NCI-H2107 (cell line): ENCODE measurements around the gene EDEM2.
A peak's percentile ranks its signal among the peaks of the same experiment; 100 is the strongest.
"Not testable (repeated sequence)": the region's sequence is repeated elsewhere in the genome, so short reads cannot be mapped to it uniquely, and the experiment has no call there.

Experiments used
- DNase-seq: peaks from one replicate; lab custom pipeline; 2025; lab: John Stamatoyannopoulos, UW

Gene EDEM2

GRCh38 chr20:35129647-35130069 lies 17.5 kb downstream of the EDEM2 start:
- DNase-seq = no peak

GRCh38 chr20:35125753-35126152 lies 21.4 kb downstream of the EDEM2 start:
- no peak for DNase-seq

- no peak for DNase-seq
These were observed 24.3 kb downstream of the EDEM2 start for GRCh38 chr20:35122756-35123405.

- DNase-seq = no peak
These were observed 25.9 kb downstream of the EDEM2 start for GRCh38 chr20:35121186-35121585.

- DNase-seq = no peak
These were observed 27.0 kb downstream of the EDEM2 start for GRCh38 chr20:35120012-35120701.

GRCh38 chr20:35117629-35118028 lies 29.5 kb downstream of the EDEM2 start:
- no peak for DNase-seq

GRCh38 chr20:35117196-35117595 lies 29.9 kb downstream of the EDEM2 start:
- no peak for DNase-seq

- no peak for DNase-seq
These were observed 30.9 kb downstream of the EDEM2 start for GRCh38 chr20:35116258-35116657.

- no peak for DNase-seq
These were observed 31.5 kb downstream of the EDEM2 start for GRCh38 chr20:35115606-35116005.

- DNase-seq = not testable (repeated sequence)
These were observed 34.9 kb downstream of the EDEM2 start for GRCh38 chr20:35112276-35112675.

GRCh38 chr20:35111141-35111888 lies 35.8 kb downstream of the EDEM2 start:
- DNase-seq = no peak

- DNase-seq = no peak
These were observed 38.2 kb downstream of the EDEM2 start for GRCh38 chr20:35108921-35109320.

- DNase-seq = no peak
These were observed 40.2 kb downstream of the EDEM2 start for GRCh38 chr20:35106827-35107380.

- no peak for DNase-seq
These were observed 42.3 kb downstream of the EDEM2 start for GRCh38 chr20:35104685-35105295.

GRCh38 chr20:35101620-35102019 lies 45.5 kb downstream of the EDEM2 start:
- DNase-seq = no peak

GRCh38 chr20:35093267-35093884 lies 53.8 kb downstream of the EDEM2 start:
- DNase-seq = no peak

GRCh38 chr20:35092524-35093266 lies 54.4 kb downstream of the EDEM2 start, which contains the start of gene TRPC4AP:
Gene TRPC4AP, minus strand, starts transcription at chr20:35092807. Its CDS starts 26 bp downstream, at chr20:35092781.
- DNase-seq = peak; percentile 57

GRCh38 chr20:35091816-35092523 lies 55.2 kb downstream of the EDEM2 start:
- no peak for DNase-seq

GRCh38 chr20:35088231-35089145 lies 58.6 kb downstream of the EDEM2 start:
- DNase-seq = no peak
